ENCODE results near the gene HEXD. TPM values are rescaled to one million over a fixed set of nuclear protein-coding genes. Genes with fewer than 3 reads are reported as not detected.
"Not testable (repeated sequence)": the region's sequence is repeated elsewhere in the genome, so short reads cannot be mapped to it uniquely, and the experiment has no call there.

The HEXD gene
- total RNA-seq, 4 donors from 2014 or later = 15.7 to 27.1 (median 20.6) TPM

DNA sequence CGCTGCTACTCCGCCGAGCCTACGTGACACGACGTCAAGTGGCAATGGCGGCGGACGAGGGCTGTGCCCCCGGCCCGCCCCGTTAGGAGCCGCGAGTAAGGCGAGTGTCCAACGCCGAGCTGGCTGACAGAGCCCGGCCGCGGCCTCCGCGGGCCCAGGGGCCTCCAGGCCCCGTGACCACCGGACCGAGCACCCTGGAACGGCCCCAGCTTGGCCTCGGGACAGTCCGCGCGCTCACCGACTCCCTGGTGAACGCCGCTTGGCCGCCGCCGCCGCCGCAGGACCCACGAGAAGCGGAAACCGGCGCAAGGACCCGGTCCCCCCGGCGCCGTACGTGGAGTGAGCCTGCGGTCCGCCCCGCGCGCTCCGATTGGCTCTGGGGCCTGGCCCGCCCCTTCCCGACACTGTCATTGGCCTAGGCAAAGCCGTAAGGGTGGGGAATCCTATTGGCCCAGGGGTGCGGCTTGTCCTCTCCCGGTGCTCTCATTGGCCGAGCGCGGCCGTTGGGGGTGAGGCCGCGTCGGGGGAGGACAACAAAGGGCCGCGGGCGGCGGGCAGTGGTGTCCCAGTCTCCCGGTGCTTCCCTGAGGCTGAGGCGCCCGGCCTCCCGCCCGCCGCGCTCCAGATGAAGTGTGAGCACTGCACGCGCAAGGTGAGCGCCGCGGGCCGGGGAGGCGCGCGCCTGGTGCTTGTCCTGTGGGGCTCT is 40.2 kb downstream of the HEXD start, which contains the start of gene NARF:
TSS of gene NARF (plus strand) at position 563 of the 706 bp plus-strand sequence. CDS start at position 626, 63 bp downstream.
- H3K4me1 ChIP-seq = peaks cover 20 to 37% (median 31%) of the 10 kb centered on the region in 4 donors

DNA sequence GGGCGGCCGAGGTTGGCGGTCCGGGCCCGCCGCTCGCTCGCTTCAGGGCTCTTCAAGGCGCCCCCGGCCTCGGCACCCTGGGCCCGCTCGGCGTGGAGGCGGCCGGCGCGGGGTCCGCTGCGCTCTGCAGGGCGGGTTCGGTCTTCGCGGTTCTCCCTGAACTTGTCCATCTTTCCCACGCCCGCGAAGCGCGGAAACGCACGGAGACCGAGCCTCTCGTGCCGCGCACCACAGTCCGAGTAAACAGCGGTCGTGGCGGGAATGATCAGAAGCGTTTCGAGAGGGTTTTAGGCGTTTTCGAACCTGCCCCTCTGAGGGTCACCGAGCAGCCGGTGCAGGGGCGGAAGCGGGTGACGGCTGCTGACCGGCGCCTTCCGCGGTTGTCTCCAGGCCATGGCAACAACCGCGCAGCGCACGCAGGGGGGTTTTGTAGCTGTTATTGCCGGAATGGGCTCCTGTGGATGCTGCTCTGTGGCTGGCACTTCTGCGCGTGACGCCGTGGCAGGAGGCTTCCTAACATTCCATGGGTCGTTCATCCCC is 40.8 kb downstream of the HEXD start:
- peak in 1 of 2 donors; percentile 3 for TF ChIP-seq POLR2AphosphoS5 (IDR thresholded peaks at IDR 0.05)
- TF ChIP-seq, protein P1, sequence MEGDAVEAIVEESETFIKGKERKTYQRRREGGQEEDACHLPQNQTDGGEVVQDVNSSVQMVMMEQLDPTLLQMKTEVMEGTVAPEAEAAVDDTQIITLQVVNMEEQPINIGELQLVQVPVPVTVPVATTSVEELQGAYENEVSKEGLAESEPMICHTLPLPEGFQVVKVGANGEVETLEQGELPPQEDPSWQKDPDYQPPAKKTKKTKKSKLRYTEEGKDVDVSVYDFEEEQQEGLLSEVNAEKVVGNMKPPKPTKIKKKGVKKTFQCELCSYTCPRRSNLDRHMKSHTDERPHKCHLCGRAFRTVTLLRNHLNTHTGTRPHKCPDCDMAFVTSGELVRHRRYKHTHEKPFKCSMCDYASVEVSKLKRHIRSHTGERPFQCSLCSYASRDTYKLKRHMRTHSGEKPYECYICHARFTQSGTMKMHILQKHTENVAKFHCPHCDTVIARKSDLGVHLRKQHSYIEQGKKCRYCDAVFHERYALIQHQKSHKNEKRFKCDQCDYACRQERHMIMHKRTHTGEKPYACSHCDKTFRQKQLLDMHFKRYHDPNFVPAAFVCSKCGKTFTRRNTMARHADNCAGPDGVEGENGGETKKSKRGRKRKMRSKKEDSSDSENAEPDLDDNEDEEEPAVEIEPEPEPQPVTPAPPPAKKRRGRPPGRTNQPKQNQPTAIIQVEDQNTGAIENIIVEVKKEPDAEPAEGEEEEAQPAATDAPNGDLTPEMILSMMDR (IDR thresholded peaks at IDR 0.05) = no peak
- WGBS = 2% methylated on average over 10 of the region's 62 CpGs
- intact Hi-C loops (cut with DNase I) = no loop called here
- peaks cover 20 to 43% (median 33%) of the 10 kb centered on the region in 4 donors for H3K4me1 ChIP-seq
- H3K27ac ChIP-seq (replicated peaks in 1 of 4) = peak overlapping the region; percentile 99 to 100 (median 100)
- no peak for DNase-seq (ENCODE audit: extremely low spot score)
- H3K27me3 ChIP-seq = no peaks in the 10 kb centered on the region
- peaks cover 30 to 41% (median 39%) of the 10 kb centered on the region in 4 donors for H3K36me3 ChIP-seq
- H3K9me3 ChIP-seq = no peaks in the 10 kb centered on the region
- peak overlapping the region; percentile 84 to 99 (median 97) for H3K4me3 ChIP-seq

More for the DNA sequence above, 40.2 kb downstream of the HEXD start, which contains the start of gene NARF:
- DNase-seq (ENCODE audit: extremely low spot score) = peak; percentile 100
- intact Hi-C loops (cut with DNase I) = no loop called here
- 1% methylated on average over 16 of the region's 85 CpGs for WGBS
- Histone ChIP-seq H3K27ac (replicated peaks in 1 of 4) (peak within 1 kb of the TSS; percentile 99 to 100 (median 100)), H3K27me3 (no peaks in the 10 kb centered on the region), H3K4me3 (peak within 1 kb of the TSS; percentile 84 to 99 (median 97)), H3K9me3 (no peaks in the 10 kb centered on the region), H3K36me3 (peaks cover 24 to 37% (median 33%) of the 10 kb centered on the region in 4 donors)
- TF ChIP-seq POLR2A (IDR thresholded peaks at IDR 0.05; ENCODE audit: low read depth) (peak; percentile 98), EP300 (IDR thresholded peaks at IDR 0.05) (no peak), POLR2AphosphoS5 (IDR thresholded peaks at IDR 0.05) (peak; percentile 86 to 100)
- TF ChIP-seq, protein P1 (IDR thresholded peaks at IDR 0.05) = no peak

DNA sequence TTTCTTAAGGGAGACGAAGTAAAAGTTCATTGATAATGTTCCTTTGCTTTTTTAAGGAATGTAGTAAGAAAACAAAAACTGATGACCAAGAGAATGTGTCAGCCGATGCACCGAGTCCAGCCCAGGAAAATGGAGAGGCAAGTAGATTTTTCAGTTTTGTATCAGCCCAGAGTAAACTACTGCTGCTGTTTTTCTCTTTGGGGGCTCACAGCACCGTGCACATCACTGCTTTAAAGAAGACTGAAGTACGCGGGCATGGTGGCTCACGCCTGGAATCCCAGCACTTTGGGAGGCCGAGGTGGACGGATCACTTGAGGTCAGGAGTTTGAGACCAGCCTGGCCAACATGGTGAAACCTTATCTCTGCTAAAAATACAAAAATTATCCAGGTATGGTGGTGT is 41.8 kb downstream of the HEXD start:
- Histone ChIP-seq H3K36me3 (peaks cover 40 to 51% (median 49%) of the 10 kb centered on the region in 4 donors), H3K4me1 (peaks cover 20 to 51% (median 33%) of the 10 kb centered on the region in 4 donors), H3K4me3 (peak overlapping the region in 1 of 4 donors; percentile 84)
- DNase-seq (ENCODE audit: extremely low spot score); H3K27me3 ChIP-seq; intact Hi-C loops (cut with DNase I); H3K27ac ChIP-seq (replicated peaks in 1 of 4); H3K9me3 ChIP-seq: not testable (repeated sequence)
- 93% methylated on average over 9 of the region's 9 CpGs for WGBS

DNA sequence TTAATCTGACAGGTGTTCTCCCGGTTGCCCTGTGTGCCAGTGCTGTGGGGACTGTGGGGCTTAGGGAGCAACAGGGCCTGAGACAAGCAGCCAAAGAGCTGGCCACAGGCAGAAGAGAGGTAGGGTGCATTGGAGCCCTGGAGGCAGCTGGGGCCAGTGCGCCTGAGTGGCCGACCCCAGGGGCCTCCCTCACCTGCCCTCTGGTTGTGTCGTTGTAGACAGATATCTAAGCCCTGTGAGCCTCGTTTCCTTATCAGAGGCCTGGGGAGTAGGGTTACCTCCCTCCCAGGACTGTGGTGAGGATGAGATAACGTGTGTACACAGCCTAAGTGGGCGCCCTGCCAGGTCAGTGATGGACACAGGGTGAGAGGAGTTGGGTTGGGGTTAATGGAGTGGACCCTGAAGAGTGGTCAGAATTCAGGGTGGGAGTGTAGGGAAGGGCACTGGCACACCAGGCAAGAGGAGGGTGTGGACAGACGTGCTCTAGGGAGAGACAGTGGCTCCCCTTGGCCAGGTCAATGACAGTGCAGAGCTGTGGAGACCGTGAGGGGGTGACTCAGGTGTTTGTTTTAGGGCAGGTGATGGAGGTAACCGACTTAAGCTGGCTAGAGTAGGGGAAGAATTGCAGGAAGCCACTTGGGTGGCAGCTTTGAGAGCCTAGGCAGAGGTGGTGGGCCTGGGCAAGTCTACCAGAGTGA is 43.8 kb downstream of the HEXD start:
- whole genome bisulfite sequencing = 74% methylated on average over 10 of the region's 10 CpGs
- H3K27me3 ChIP-seq = no peaks in the 10 kb centered on the region
- no peak overlapping the region for H3K4me3 ChIP-seq
- peaks cover 19 to 41% (median 25%) of the 10 kb centered on the region in 4 donors for H3K4me1 ChIP-seq
- TF ChIP-seq EP300 (IDR thresholded peaks at IDR 0.05) = no peak
- TF ChIP-seq POLR2A (IDR thresholded peaks at IDR 0.05; ENCODE audit: low read depth) = no peak
- TF ChIP-seq, protein P1 (IDR thresholded peaks at IDR 0.05) = no peak
- TF ChIP-seq POLR2AphosphoS5 (IDR thresholded peaks at IDR 0.05) = no peak
- H3K27ac ChIP-seq (replicated peaks in 1 of 4) = no peak overlapping the region
- no peaks in the 10 kb centered on the region for H3K9me3 ChIP-seq
- no peak for DNase-seq (ENCODE audit: extremely low spot score)
- intact Hi-C loops (cut with DNase I) = no loop called here
- peaks cover 46 to 71% (median 70%) of the 10 kb centered on the region in 4 donors for H3K36me3 ChIP-seq

DNA sequence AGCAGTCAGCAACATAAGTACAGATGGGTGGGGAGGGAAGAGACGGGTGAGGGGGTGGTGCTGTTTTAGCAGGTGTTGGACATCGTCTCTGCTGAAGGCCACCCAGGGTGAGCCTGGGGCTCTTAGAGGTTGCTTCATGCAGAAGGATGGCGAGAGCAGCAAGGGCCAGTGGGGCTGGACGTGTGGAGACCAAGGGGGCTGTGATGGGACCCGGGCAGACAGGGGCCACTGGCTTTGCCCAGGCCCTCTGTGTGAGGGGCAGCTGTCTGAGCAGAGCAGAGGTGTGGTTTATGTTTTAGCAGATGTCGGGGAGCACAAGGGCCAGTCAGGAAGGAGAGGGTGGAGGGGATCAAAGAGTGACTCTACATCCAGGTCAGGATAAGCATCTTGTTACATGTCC is 45.2 kb downstream of the HEXD start:
- TF ChIP-seq EP300 (IDR thresholded peaks at IDR 0.05) (no peak), POLR2AphosphoS5 (IDR thresholded peaks at IDR 0.05) (no peak), POLR2A (IDR thresholded peaks at IDR 0.05; ENCODE audit: low read depth) (no peak)
- TF ChIP-seq, protein P1 (IDR thresholded peaks at IDR 0.05) = no peak
- no peak for DNase-seq (ENCODE audit: extremely low spot score)
- 74% methylated on average over 6 of the region's 6 CpGs for WGBS
- Histone ChIP-seq H3K4me1 (peaks cover 11 to 33% (median 16%) of the 10 kb centered on the region in 4 donors), H3K4me3 (no peak overlapping the region), H3K9me3 (no peaks in the 10 kb centered on the region), H3K27me3 (no peaks in the 10 kb centered on the region), H3K27ac (replicated peaks in 1 of 4) (peak overlapping the region in 1 of 4 donors; percentile 36), H3K36me3 (peaks cover 50 to 85% (median 79%) of the 10 kb centered on the region in 4 donors)
- intact Hi-C loops (cut with DNase I) = no loop called here

All from esophagus muscularis mucosa (tissue), 4 donors.